ENCODE results near the gene PCBD1.

DNA sequence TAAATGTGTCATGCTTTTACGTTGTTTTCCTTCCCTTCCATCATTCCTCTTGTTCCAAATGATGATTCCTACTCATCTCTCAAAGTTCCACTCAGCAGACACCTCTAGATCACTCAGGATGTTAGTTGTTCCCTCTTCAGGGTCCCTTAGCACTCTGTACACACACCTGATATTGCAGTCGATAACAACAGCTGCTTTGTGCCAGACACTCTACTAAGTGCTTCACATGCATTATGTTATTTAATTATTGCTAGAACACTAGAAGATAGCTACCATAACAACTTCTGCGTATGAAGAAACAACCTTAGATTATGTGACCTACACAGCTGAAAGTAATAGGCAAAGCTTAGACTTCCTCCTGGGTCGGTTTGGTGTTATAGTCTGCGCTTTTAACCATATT lies 29.6 kb downstream of the PCBD1 start:
- TF ChIP-seq HDAC2 (IDR thresholded peaks at IDR 0.05) (no peak), MAZ (IDR thresholded peaks at IDR 0.05; ENCODE audit: borderline replicate concordance, low read depth, low read length) (no peak), CBX2 (IDR thresholded peaks at IDR 0.05; ENCODE audit: borderline replicate concordance, low read depth) (no peak), POLR2A (IDR thresholded peaks at IDR 0.05; ENCODE audit: low read length) (no peak), KDM1A (IDR thresholded peaks at IDR 0.05; ENCODE audit: low read depth) (no peak), SREBF2 (IDR thresholded peaks at IDR 0.05) (no peak)
- TF ChIP-seq, protein P1, sequence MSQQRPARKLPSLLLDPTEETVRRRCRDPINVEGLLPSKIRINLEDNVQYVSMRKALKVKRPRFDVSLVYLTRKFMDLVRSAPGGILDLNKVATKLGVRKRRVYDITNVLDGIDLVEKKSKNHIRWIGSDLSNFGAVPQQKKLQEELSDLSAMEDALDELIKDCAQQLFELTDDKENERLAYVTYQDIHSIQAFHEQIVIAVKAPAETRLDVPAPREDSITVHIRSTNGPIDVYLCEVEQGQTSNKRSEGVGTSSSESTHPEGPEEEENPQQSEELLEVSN (IDR thresholded peaks at IDR 0.05; ENCODE audit: borderline replicate concordance, low read depth): no peak
- TF ChIP-seq, protein P2, sequence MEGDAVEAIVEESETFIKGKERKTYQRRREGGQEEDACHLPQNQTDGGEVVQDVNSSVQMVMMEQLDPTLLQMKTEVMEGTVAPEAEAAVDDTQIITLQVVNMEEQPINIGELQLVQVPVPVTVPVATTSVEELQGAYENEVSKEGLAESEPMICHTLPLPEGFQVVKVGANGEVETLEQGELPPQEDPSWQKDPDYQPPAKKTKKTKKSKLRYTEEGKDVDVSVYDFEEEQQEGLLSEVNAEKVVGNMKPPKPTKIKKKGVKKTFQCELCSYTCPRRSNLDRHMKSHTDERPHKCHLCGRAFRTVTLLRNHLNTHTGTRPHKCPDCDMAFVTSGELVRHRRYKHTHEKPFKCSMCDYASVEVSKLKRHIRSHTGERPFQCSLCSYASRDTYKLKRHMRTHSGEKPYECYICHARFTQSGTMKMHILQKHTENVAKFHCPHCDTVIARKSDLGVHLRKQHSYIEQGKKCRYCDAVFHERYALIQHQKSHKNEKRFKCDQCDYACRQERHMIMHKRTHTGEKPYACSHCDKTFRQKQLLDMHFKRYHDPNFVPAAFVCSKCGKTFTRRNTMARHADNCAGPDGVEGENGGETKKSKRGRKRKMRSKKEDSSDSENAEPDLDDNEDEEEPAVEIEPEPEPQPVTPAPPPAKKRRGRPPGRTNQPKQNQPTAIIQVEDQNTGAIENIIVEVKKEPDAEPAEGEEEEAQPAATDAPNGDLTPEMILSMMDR (IDR thresholded peaks at IDR 0.05): no peak
- TF ChIP-seq, protein P3, sequence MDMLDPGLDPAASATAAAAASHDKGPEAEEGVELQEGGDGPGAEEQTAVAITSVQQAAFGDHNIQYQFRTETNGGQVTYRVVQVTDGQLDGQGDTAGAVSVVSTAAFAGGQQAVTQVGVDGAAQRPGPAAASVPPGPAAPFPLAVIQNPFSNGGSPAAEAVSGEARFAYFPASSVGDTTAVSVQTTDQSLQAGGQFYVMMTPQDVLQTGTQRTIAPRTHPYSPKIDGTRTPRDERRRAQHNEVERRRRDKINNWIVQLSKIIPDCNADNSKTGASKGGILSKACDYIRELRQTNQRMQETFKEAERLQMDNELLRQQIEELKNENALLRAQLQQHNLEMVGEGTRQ (IDR thresholded peaks at IDR 0.05): no peak
- TF ChIP-seq, protein P4, sequence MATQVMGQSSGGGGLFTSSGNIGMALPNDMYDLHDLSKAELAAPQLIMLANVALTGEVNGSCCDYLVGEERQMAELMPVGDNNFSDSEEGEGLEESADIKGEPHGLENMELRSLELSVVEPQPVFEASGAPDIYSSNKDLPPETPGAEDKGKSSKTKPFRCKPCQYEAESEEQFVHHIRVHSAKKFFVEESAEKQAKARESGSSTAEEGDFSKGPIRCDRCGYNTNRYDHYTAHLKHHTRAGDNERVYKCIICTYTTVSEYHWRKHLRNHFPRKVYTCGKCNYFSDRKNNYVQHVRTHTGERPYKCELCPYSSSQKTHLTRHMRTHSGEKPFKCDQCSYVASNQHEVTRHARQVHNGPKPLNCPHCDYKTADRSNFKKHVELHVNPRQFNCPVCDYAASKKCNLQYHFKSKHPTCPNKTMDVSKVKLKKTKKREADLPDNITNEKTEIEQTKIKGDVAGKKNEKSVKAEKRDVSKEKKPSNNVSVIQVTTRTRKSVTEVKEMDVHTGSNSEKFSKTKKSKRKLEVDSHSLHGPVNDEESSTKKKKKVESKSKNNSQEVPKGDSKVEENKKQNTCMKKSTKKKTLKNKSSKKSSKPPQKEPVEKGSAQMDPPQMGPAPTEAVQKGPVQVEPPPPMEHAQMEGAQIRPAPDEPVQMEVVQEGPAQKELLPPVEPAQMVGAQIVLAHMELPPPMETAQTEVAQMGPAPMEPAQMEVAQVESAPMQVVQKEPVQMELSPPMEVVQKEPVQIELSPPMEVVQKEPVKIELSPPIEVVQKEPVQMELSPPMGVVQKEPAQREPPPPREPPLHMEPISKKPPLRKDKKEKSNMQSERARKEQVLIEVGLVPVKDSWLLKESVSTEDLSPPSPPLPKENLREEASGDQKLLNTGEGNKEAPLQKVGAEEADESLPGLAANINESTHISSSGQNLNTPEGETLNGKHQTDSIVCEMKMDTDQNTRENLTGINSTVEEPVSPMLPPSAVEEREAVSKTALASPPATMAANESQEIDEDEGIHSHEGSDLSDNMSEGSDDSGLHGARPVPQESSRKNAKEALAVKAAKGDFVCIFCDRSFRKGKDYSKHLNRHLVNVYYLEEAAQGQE (IDR thresholded peaks at IDR 0.05): no peak
